AG10803 (cell line): ENCODE results near the gene MBD5.

Experiments used
- DNase-seq: peaks from one replicate; pipeline ENCODE4 v3.0.0; 2010; ENCODE audit warnings: low read depth
- H3K4me3 ChIP-seq: 2 replicates; pipeline ENCODE4 v1.5.1; 2011; ENCODE audit warnings: mild to moderate bottlenecking, low read length, control low read depth
- TF ChIP-seq, protein P1 (sequence below): conservative IDR thresholded peaks from 2 replicates; pipeline ENCODE4 v1.5.1; 2011; ENCODE audit warnings: mild to moderate bottlenecking, low read length, control low read depth, inconsistent platforms

The MBD5 gene

DNA sequence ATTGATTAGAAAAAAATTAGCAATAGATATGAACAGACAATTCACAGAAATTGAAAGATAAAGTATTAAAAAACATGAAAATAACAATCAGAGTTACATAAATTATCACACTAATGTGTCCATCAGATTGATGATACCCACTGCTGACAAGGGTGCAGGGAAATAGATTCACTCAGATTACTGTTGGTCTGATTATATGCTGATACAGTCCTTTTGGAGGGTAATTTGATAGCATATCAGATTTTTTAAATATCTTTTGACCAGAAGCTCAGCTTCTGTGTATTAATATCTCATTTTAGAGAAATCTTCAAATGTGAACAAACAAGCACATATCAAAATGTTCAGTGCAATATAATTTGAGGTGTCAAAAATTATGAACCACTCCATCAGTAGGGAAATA is 465.8 kb downstream of the MBD5 start:
- DNase-seq = no peak
- TF ChIP-seq, protein P1, sequence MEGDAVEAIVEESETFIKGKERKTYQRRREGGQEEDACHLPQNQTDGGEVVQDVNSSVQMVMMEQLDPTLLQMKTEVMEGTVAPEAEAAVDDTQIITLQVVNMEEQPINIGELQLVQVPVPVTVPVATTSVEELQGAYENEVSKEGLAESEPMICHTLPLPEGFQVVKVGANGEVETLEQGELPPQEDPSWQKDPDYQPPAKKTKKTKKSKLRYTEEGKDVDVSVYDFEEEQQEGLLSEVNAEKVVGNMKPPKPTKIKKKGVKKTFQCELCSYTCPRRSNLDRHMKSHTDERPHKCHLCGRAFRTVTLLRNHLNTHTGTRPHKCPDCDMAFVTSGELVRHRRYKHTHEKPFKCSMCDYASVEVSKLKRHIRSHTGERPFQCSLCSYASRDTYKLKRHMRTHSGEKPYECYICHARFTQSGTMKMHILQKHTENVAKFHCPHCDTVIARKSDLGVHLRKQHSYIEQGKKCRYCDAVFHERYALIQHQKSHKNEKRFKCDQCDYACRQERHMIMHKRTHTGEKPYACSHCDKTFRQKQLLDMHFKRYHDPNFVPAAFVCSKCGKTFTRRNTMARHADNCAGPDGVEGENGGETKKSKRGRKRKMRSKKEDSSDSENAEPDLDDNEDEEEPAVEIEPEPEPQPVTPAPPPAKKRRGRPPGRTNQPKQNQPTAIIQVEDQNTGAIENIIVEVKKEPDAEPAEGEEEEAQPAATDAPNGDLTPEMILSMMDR = no peak
- no peak overlapping the region for H3K4me3 ChIP-seq

DNA sequence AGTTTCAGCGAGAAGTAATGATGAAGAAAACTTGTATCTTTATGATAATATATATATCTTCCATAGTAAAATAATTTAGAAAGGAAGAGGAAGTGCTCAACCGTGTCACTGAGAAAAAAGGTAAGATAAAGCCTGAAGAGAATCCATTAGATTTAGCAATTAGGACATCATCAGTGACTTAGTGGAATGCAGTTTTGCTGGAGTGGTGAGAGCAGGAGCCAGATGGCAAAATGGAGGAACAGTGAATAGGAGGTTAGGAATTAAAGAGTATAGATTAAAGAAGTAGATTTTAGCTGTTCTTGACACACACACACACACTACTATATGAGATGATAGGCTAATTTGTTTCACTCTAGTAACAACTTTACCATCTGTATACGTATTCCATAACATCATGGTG is 466.5 kb downstream of the MBD5 start:
- TF ChIP-seq, protein P1 = no peak
- no peak overlapping the region for H3K4me3 ChIP-seq
- no peak for DNase-seq

DNA sequence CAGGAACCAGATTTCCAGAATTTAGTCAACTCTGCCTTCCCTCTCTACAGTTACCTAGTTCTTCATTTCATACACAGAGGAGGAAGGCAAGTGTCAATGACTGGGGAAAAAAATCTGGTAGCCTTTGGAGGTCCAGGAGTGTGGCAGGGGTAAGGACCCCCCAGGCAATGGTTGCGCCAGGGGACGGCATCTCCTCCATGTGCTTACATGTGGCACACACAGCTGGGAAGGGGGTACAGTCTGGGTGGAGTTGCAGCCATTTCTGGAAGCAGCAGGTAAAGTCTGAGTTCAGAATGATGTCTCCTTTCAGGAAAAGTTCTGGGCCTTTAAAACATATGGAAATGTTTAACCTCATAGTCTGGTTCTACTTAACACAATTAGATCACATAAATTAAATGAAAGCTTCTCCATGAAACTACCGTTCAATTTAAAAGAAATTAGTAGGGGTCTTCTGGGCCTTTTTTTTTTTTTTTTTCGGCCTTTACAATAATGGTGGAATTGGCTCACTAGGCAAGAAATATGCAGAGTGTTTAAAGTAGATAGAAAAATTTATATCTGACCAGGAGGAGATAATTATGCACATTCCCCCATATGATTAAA is 470.0 kb downstream of the MBD5 start:
- TF ChIP-seq, protein P1 = no peak
- no peak for DNase-seq
- H3K4me3 ChIP-seq = no peak overlapping the region

DNA sequence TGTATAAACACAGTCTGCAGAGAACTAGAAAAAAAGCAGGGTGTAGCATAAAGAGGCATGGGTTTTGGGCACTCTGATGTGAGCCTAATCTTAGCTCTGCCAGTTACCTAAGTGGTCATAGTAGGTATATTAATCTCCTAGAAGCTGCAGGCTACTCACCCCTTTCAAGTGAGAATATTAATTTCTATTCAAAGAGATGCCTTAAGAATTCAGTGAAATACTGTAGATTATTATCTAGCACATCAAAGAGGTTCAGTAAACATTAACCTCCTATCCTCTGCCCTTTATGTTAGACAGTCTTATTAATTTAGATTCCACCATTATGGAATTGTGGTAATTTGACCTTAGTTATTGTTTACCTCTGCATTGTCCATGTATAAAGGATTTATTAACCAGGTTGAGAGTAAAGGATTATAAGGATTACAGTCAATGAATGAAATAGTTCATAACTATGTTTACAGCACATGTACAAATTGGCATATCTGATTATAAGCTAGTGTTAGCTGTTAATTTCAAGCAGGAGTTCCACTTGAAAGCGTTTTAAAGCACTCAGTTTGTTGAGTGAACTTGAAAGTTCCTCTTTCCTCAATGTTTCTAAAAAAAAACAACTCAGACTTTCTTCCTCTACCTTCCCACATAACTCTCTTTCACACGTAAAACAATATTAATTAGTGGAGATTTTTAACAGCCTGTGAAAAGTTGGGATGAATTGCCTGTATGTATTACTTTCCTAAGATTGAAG is 473.1 kb downstream of the MBD5 start:
- DNase-seq = no peak
- TF ChIP-seq, protein P1 = no peak
- no peak overlapping the region for H3K4me3 ChIP-seq

DNA sequence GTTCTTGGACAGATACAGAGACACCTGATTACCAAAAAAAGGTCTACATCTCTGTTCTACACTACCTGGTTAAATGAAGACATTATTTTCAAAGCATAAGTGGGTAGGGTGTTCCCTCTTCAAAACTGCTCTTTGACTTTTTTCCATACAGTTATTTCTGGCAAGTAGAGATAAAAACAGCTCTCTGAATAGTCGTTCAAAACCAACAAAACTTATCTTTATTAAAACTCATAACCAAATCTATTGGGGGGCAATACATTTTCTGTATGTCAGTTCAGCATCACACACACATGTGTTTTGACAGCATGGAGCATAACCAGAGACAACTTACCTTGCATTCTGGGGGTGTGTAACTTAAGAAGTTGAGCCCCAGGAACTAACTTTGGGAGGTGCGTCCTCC is 474.7 kb downstream of the MBD5 start:
- H3K4me3 ChIP-seq = no peak overlapping the region
- no peak for DNase-seq
- TF ChIP-seq, protein P1 = no peak

DNA sequence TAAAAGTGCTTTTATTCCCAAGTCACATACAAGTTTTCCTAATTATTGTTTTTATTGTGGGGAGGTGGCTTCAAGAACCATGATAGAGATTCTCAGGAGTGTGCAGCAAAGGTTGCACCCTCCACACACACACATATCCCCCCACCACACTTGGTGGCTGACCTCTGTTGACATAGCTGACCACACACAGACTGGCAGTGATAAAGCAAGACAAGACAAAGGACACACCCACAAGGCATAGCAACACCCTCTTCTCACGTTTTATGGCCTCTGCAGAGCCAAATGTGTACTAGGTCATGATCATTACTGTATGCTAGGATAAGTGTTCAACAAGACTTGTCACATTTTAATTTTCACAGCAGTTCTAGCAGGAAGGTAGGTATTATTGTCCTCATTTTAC is 480.7 kb downstream of the MBD5 start:
- H3K4me3 ChIP-seq = no peak overlapping the region
- TF ChIP-seq, protein P1 = no peak
- no peak for DNase-seq

DNA sequence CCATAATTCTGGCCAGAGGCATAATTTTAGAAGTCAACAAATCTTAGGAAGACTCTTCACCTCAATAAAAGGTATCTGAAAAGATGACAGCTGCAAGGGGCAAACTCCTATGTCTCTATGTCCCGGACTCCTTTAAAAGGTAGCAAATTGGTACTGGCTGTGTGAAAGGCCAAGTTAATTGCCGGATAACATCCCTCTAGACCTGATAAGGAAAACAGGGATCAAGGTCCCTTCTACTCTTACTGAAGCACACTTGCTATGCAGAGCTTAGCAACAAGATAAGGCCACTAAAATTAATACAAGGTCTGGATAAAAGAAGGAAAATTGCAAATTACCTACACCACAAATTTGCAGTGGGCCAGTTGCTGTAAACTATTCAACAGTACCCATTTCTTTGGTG is 482.6 kb downstream of the MBD5 start:
- no peak overlapping the region for H3K4me3 ChIP-seq
- TF ChIP-seq, protein P1 = no peak
- no peak for DNase-seq
